Breast epithelium (tissue), 3 donors: ENCODE measurements around the gene SLC2A10.

Experiments
- CTCF ChIP-seq, 3 donors: fragments of 450-650 bp; IDR thresholded peaks; one replicate each; pipeline ENCODE4 v1.5.1; 2016 to 2017; ENCODE audit warnings: antibody characterized with exemption in 3 of 3, mild to moderate bottlenecking in 3 of 3, moderate library complexity in 3 of 3
- POLR2A ChIP-seq: fragments of 450-650 bp; IDR thresholded peaks from one replicate; pipeline ENCODE4 v1.6.1; 2016; ENCODE audit warnings: antibody characterized with exemption, mild to moderate bottlenecking, moderate library complexity
- POLR2AphosphoS5 ChIP-seq, 3 donors: sonication (generic); formaldehyde crosslinking; IDR thresholded peaks; one replicate each; pipeline ENCODE4 v1.6.1; 2017; ENCODE audit warnings: antibody characterized with exemption in 3 of 3

GRCh38 chr20:46775806-46776205 lies 66.4 kb downstream of the SLC2A10 start:
- TF ChIP-seq CTCF (IDR thresholded peaks at IDR 0.05) (no peak), POLR2AphosphoS5 (IDR thresholded peaks at IDR 0.05) (no peak), POLR2A (no peak)
